Calu3 (cell line): ENCODE measurements around the gene AMD1. TPM values are rescaled to one million over a fixed set of nuclear protein-coding genes. Genes with fewer than 3 reads are reported as not detected.

Experiments
- Bru-seq: library from RNA; stranded (reverse); fragments of 400-500 nt; gene quantifications from one replicate; lab custom pipeline; 2021; lab: Mats Ljungman, UMichigan
- BruChase-seq, 2 experiments: library from RNA; stranded (reverse); fragments of 400-500 nt; gene quantifications; one replicate each; lab custom pipeline; 2021; lab: Mats Ljungman, UMichigan
- BruUV-seq: library from RNA; stranded (reverse); fragments of 400-500 nt; replicated peaks from 2 replicates; lab custom pipeline; 2021; lab: Mats Ljungman, UMichigan
- CTCF ChIA-PET: fragments of 300-600 bp; sonication (Branson Sonifier 250); formaldehyde crosslinking; loops from one replicate; lab custom pipeline; 2022; ENCODE audit warnings: antibody characterized with exemption; lab: Charles Lee
- DNase-seq: peaks from one replicate; pipeline ENCODE4 v3.0.0; 2022
- H3K27ac Mint-ChIP-seq: one replicate; pipeline ENCODE4 v1.8.0; 2022; ENCODE audit warnings: mixed read lengths; ENCODE audit not compliant: unreplicated experiment
- H3K27me3 Mint-ChIP-seq: one replicate; pipeline ENCODE4 v1.8.0; 2022; ENCODE audit warnings: mixed read lengths; ENCODE audit not compliant: unreplicated experiment
- H3K36me3 Mint-ChIP-seq: one replicate; pipeline ENCODE4 v1.8.0; 2022; ENCODE audit warnings: mild to moderate bottlenecking, moderate library complexity, mixed read lengths; ENCODE audit not compliant: insufficient read depth, unreplicated experiment
- H3K4me1 Mint-ChIP-seq: one replicate; pipeline ENCODE4 v1.8.0; 2022; ENCODE audit warnings: mild to moderate bottlenecking, low read depth, mixed read lengths; ENCODE audit not compliant: unreplicated experiment
- H3K4me3 Mint-ChIP-seq: one replicate; pipeline ENCODE4 v1.8.0; 2022; ENCODE audit warnings: mild to moderate bottlenecking, low read depth, moderate library complexity, mixed read lengths; ENCODE audit not compliant: unreplicated experiment
- H3K9me3 Mint-ChIP-seq: one replicate; pipeline ENCODE4 v1.8.0; 2022; ENCODE audit warnings: low read depth, mixed read lengths; ENCODE audit not compliant: unreplicated experiment
- intact Hi-C: fragments of 100-400 bp; cut with micrococcal nuclease; formaldehyde crosslinking; loops from one replicate; pipeline ENCODE4 v1.10.0; 2022; ENCODE audit not compliant: unreplicated experiment
- long read RNA-seq: library from polyadenylated mRNA; stranded (forward); transcript quantifications from one replicate; pipeline ENCODE4 v2.0.0, GENCODE V29; 2022
- total RNA-seq: library from RNA; stranded (reverse); gene quantifications from 2 replicates; pipeline ENCODE4 v1.2.3, GENCODE V29; 2022
- TF ChIP-seq, protein P1 (sequence below): fragments of 200-600 bp; IDR thresholded peaks from one replicate; pipeline ENCODE4 v1.8.0; 2022; ENCODE audit warnings: antibody characterized with exemption; ENCODE audit not compliant: unreplicated experiment

Gene AMD1
- total RNA-seq (74.0 and 74.6 TPM in 2 replicates), Bru-seq, nascent RNA (percentile 98 among the genes with signal in this experiment), BruChase-seq, experiment 1, labeled RNA remaining after a 6-hour chase (percentile 93 among the genes with signal in this experiment), BruChase-seq, experiment 2, labeled RNA remaining after a 2-hour chase (percentile 98 among the genes with signal in this experiment)
- long read RNA-seq, transcript AMD1-204 (9 exons, 3,438 nt), result major isoform, 92 of 110 reads
- long read RNA-seq, partial matches to known transcripts, result 12 of 110 reads
- long read RNA-seq, other reads (novel, unspliced or antisense), result 2 of 110 reads

GRCh38 chr6:110873981-110874879 lies at the start of gene AMD1:
AMD1 (plus strand) TSS chr6:110874785; CDS start chr6:110875106, 321 bp downstream.
- CTCF ChIA-PET, result interaction anchor here (0.5 to 2.5 kb wide), 12 partner anchors 8 to 1375 kb away, joined by 3 to 11 read pairs (median 3); partner anchors contain the start of genes CDK19, GTF3C6 and RPF2
- Mint-ChIP-seq H3K36me3 (peaks cover 51% of the 10 kb centered on the region), H3K4me1 (peaks cover 20% of the 10 kb centered on the region), H3K27ac (peak within 1 kb of the TSS; percentile 98), H3K4me3 (peak within 1 kb of the TSS; percentile 85), H3K9me3 (no peaks in the 10 kb centered on the region), H3K27me3 (no peaks in the 10 kb centered on the region)
- intact Hi-C loops, result loop anchor here (2.0 kb wide), 1 partner anchor 59 kb away; the partner anchor contains the start of gene CDK19
- DNase-seq, result peak; percentile 97
- TF ChIP-seq, protein P1, sequence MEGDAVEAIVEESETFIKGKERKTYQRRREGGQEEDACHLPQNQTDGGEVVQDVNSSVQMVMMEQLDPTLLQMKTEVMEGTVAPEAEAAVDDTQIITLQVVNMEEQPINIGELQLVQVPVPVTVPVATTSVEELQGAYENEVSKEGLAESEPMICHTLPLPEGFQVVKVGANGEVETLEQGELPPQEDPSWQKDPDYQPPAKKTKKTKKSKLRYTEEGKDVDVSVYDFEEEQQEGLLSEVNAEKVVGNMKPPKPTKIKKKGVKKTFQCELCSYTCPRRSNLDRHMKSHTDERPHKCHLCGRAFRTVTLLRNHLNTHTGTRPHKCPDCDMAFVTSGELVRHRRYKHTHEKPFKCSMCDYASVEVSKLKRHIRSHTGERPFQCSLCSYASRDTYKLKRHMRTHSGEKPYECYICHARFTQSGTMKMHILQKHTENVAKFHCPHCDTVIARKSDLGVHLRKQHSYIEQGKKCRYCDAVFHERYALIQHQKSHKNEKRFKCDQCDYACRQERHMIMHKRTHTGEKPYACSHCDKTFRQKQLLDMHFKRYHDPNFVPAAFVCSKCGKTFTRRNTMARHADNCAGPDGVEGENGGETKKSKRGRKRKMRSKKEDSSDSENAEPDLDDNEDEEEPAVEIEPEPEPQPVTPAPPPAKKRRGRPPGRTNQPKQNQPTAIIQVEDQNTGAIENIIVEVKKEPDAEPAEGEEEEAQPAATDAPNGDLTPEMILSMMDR, result no peak
- TSS peak; percentile 41 for BruUV-seq

GRCh38 chr6:110826236-110827129 lies 48.1 kb upstream of the AMD1 start:
- no peak overlapping the region for H3K27ac Mint-ChIP-seq
- intact Hi-C loops, result no loop called here
- no peak for DNase-seq
- no peaks in the 10 kb centered on the region for H3K27me3 Mint-ChIP-seq
- no peak overlapping the region for H3K4me3 Mint-ChIP-seq
- CTCF ChIA-PET, result no interaction called here
- BruUV-seq, result no TSS peak
- peaks cover 5% of the 10 kb centered on the region for H3K36me3 Mint-ChIP-seq
- H3K4me1 Mint-ChIP-seq, result no peaks in the 10 kb centered on the region
- no peaks in the 10 kb centered on the region for H3K9me3 Mint-ChIP-seq
- TF ChIP-seq, protein P1, result no peak

- Mint-ChIP-seq H3K4me3 (no peak overlapping the region), H3K4me1 (no peaks in the 10 kb centered on the region), H3K27ac (no peak overlapping the region), H3K36me3 (peaks cover 5% of the 10 kb centered on the region), H3K9me3 (no peaks in the 10 kb centered on the region), H3K27me3 (no peaks in the 10 kb centered on the region)
- BruUV-seq, result no TSS peak
- CTCF ChIA-PET, result interaction anchor here (1.0 kb wide), 1 partner anchor 12 kb away, joined by 4 read pairs; no protein-coding TSS in a partner anchor
- intact Hi-C loops, result no loop called here
- TF ChIP-seq, protein P1, result no peak
- no peak for DNase-seq
Measured at GRCh38 chr6:110828396-110828795, 46.2 kb upstream of the AMD1 start.
